K562 (cell line): ENCODE data around the gene OBSL1. TPM values are rescaled to one million over a fixed set of nuclear protein-coding genes. Genes with fewer than 3 reads are reported as not detected.

Source experiments
- BHLHE40 ChIP-seq: IDR thresholded peaks from 2 replicates; pipeline ENCODE4 v1.6.1; 2011; ENCODE audit warnings: low read length, improper control_type of control experiment
- BRD9 ChIP-seq: fragments of 450-650 bp; IDR thresholded peaks from 2 replicates; pipeline ENCODE4 v1.6.1; 2018; ENCODE audit warnings: low read depth; ENCODE audit not compliant: partially characterized antibody
- CHD2 ChIP-seq: IDR thresholded peaks from 2 replicates; pipeline ENCODE4 v1.6.1; 2011; ENCODE audit warnings: low read depth, low read length
- CREM ChIP-seq: IDR thresholded peaks from 2 replicates; pipeline ENCODE4 v1.6.1; 2014; ENCODE audit warnings: antibody characterized with exemption, low read depth
- DEAF1 ChIP-seq: fragments of 450-650 bp; formaldehyde crosslinking; IDR thresholded peaks from 2 replicates; pipeline ENCODE4 v1.4.0; 2020; ENCODE audit warnings: mild to moderate bottlenecking, moderate library complexity
- E2F6 ChIP-seq, 2 experiments: IDR thresholded peaks; 2 replicates each; pipeline ENCODE4 v1.6.1; 2011; ENCODE audit warnings: borderline replicate concordance in 1 of 2, control low read depth in 1 of 2, low read depth in 1 of 2, low read length in 1 of 2, mild to moderate bottlenecking in 1 of 2, mixed read lengths in 1 of 2, moderate library complexity in 1 of 2; ENCODE audit not compliant: insufficient read depth in 1 of 2, insufficient read length in 1 of 2, poor library complexity in 1 of 2, severe bottlenecking in 1 of 2; ENCODE audit errors: extremely low read depth in 1 of 2
- ELF4 ChIP-seq: fragments of 450-650 bp; formaldehyde crosslinking; IDR thresholded peaks from 2 replicates; pipeline ENCODE4 v1.4.0; 2022; ENCODE audit warnings: missing genetic modification characterization
- GABPB1 ChIP-seq: sonication (generic); formaldehyde crosslinking; IDR thresholded peaks from 2 replicates; pipeline ENCODE4 v1.8.0; 2022; ENCODE audit warnings: mild to moderate bottlenecking, missing genetic modification reagents
- HMGN3 ChIP-seq: IDR thresholded peaks from 2 replicates; pipeline ENCODE4 v1.6.1; 2011; ENCODE audit warnings: borderline replicate concordance, low read depth, mild to moderate bottlenecking, mixed read lengths, low read length; ENCODE audit not compliant: insufficient read length; ENCODE audit errors: extremely low read depth
- L3MBTL2 ChIP-seq: fragments of 450-650 bp; IDR thresholded peaks from 2 replicates; pipeline ENCODE4 v1.6.1; 2016; ENCODE audit warnings: mild to moderate bottlenecking, moderate library complexity
- LEF1 ChIP-seq: fragments of 450-650 bp; IDR thresholded peaks from 2 replicates; pipeline ENCODE4 v1.6.1; 2016; ENCODE audit warnings: mild to moderate bottlenecking
- MBD2 ChIP-seq: sonication (generic); IDR thresholded peaks from 2 replicates; pipeline ENCODE4 v1.6.1; 2016; ENCODE audit warnings: low read depth, borderline replicate concordance
- MEF2D ChIP-seq: conservative IDR thresholded peaks from 2 replicates; pipeline ENCODE4 v1.6.1; 2016; ENCODE audit warnings: low read depth, missing genetic modification characterization, missing compliant biosample characterization
- MXI1 ChIP-seq: IDR thresholded peaks from 2 replicates; pipeline ENCODE4 v1.6.1; 2011; ENCODE audit warnings: low read depth, mild to moderate bottlenecking, improper control_type of control experiment, low read length
- NKRF ChIP-seq: fragments of 450-650 bp; IDR thresholded peaks from 2 replicates; pipeline ENCODE4 v1.6.1; 2016; ENCODE audit warnings: borderline replicate concordance
- SIN3B ChIP-seq: fragments of 450-650 bp; IDR thresholded peaks from 2 replicates; pipeline ENCODE4 v1.6.1; 2017; ENCODE audit warnings: low read depth, mild to moderate bottlenecking, moderate library complexity
- SMARCA5 ChIP-seq: fragments of 450-650 bp; IDR thresholded peaks from 2 replicates; pipeline ENCODE4 v1.6.1; 2016
- TARDBP ChIP-seq: fragments of 450-650 bp; IDR thresholded peaks from 2 replicates; pipeline ENCODE4 v1.6.1; 2016
- ZBTB26 ChIP-seq: fragments of 450-650 bp; formaldehyde crosslinking; IDR thresholded peaks from 2 replicates; pipeline ENCODE4 v1.4.0; 2022; ENCODE audit warnings: missing genetic modification characterization
- ZNF347 ChIP-seq: fragments of 450-650 bp; formaldehyde crosslinking; IDR thresholded peaks from 2 replicates; pipeline ENCODE4 v1.4.0; 2020; ENCODE audit warnings: low read depth, mild to moderate bottlenecking, moderate library complexity
- ZNF584 ChIP-seq: fragments of 200-800 bp; sonication (Bioruptor generic); IDR thresholded peaks from 2 replicates; pipeline ENCODE4 v1.6.1; 2016; ENCODE audit warnings: low read depth, mild to moderate bottlenecking, missing genetic modification characterization, missing compliant biosample characterization
- ZNF589 ChIP-seq: fragments of 200-800 bp; sonication (Bioruptor generic); IDR thresholded peaks from 2 replicates; pipeline ENCODE4 v1.6.1; 2016; ENCODE audit warnings: low read depth, missing genetic modification characterization, missing compliant biosample characterization
- ZNF764 ChIP-seq: fragments of 250-450 bp; sonication (Bioruptor Pico); IDR thresholded peaks from 2 replicates; pipeline ENCODE4 v1.4.0; 2020; ENCODE audit warnings: low read depth, mild to moderate bottlenecking, moderate library complexity
- polyA plus RNA-seq, 8 experiments: library from polyadenylated mRNA; depleted of rRNA in 4 of 8; stranded (reverse) in 5 of 8; unstranded in 3 of 8; fragments of >200 nt; fragmentation: Nextera tagmentation in 2 of 8; fragmentation: Illumina TruSeq in 1 of 8; extraction: Ambion mirVana in 2 of 8; extraction: Trizol in 1 of 8; gene quantifications; 2 replicates each; pipeline versions ENCODE4 v1.2.1 to v1.2.3, GENCODE V29; 2011 to 2014; ENCODE audit warnings: inconsistent platforms in 1 of 8, missing spikeins in 1 of 8
- total RNA-seq, 7 experiments: library from RNA; depleted of rRNA in 6 of 7; stranded (reverse); fragments of >200 nt in 6 of 7; fragmentation: Illumina TruSeq in 2 of 7; extraction: Trizol in 2 of 7; gene quantifications; 2 replicates each; pipeline versions ENCODE4 v1.2.1 to v1.2.3, GENCODE V29; 2011 to 2021; ENCODE audit warnings: low replicate concordance in 1 of 7

The OBSL1 gene
- total and polyA plus RNA-seq, 9 of the 15 experiments (the other 6 are each of a cell fraction or from before 2014, with no cell fraction given), result 1.2 to 26.6 (median 8.6) TPM

GRCh38 chr2:219509780-219510511 lies 61.4 kb downstream of the OBSL1 start (continued):
- no peak for TF ChIP-seq ZBTB26 (CRISPR knock-in tag)
- TF ChIP-seq ZNF764 (CRISPR knock-in tag), result peak; percentile 89
- TF ChIP-seq MEF2D (tag), result peak; percentile 52
- TF ChIP-seq E2F6 (IDR thresholded peaks at IDR 0.05; ENCODE audit: borderline replicate concordance in 1 of 2, extremely low read depth in 1 of 2, insufficient read depth in 1 of 2, insufficient read length in 1 of 2, low read depth in 1 of 2, low read length in 1 of 2, poor library complexity in 1 of 2, severe bottlenecking in 1 of 2), result peak in 1 of 2 experiments; percentile 46
- TF ChIP-seq ZNF589 (CRISPR knock-in tag), result peak; percentile 65; the same call in 1 of the 2 replicates
- TF ChIP-seq ZNF584 (CRISPR knock-in tag), result 0 out of 2 replicates have a peak, but pooled peaks have one; percentile 4
- TF ChIP-seq DEAF1, result peak; percentile 42; the same call in 1 of the 2 replicates
- TF ChIP-seq NKRF, result peak; percentile 70; the same call in 1 of the 2 replicates
- peak; percentile 56; the same call in 1 of the 2 replicates for TF ChIP-seq GABPB1 (CRISPR knock-in tag)
- TF ChIP-seq BHLHE40, result peak; percentile 77
- TF ChIP-seq SIN3B, result no peak
- peak; percentile 39 for TF ChIP-seq BRD9
- peak; percentile 46; the same call in 1 of the 2 replicates for TF ChIP-seq TARDBP
- TF ChIP-seq MBD2, result peak; percentile 74
- TF ChIP-seq L3MBTL2, result peak; percentile 85
- peak; percentile 41; the same call in 1 of the 2 replicates for TF ChIP-seq SMARCA5
- TF ChIP-seq ZNF347 (CRISPR knock-in tag), result no peak
- TF ChIP-seq CHD2, result 0 out of 2 replicates have a peak, but pooled peaks have one; percentile 34
- peak; percentile 76 for TF ChIP-seq CREM
- TF ChIP-seq MXI1, result no peak
- peak; percentile 74; the same call in 1 of the 2 replicates for TF ChIP-seq ELF4 (CRISPR knock-in tag)
- TF ChIP-seq HMGN3, result peak; percentile 99
- TF ChIP-seq LEF1, result peak; percentile 96
